NCI-H524 (cell line): Measurements from ENCODE around the gene SMPX.

Source experiments
- DNase-seq, 2 experiments: peaks; one replicate each; lab custom pipeline; 2025; lab: John Stamatoyannopoulos, UW

Gene SMPX

GRCh38 chrX:21657318-21658151 is 100.4 kb downstream of the SMPX start:
- no peak for DNase-seq

DNA sequence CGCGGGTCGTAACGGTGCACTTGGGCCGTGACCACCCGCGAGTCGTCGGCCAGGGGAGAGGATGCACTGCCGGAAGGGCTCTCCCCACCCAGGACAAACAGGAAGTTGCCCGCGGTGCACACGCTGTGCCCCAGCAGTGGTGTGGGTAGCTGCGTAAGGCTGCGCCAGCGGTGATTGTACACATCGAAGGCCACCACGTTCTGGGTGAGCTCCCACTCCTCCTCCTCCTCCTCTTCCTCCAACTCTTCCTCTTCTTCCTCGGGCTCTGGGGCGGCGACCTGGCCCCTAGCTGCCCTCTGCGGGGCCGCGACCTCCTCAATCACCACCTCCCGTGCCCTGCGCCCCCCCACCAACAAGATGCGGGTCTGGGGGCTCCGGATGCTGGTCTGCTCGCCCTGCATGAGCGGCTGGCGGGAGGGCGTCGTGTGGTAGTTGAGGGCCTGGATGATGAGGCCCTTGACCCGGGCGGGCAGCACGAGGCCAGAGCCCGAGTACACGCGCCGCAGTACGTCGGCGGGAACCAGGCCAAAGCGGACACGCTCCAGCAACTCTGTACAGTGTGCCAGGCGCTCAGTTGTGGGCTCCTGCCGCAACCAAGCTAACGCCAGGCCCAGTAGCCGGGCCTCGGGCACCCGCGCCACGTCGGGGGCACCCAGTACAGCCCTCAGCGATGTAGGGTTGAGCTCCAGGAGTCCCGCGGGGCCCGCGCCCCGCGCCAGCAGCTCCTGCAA is 101.2 kb downstream of the SMPX start:
- no peak for DNase-seq
